GM19372 (cell line): ENCODE results near the gene FILIP1L.
"Not testable (repeated sequence)": the region's sequence is repeated elsewhere in the genome, so short reads cannot be mapped to it uniquely, and the experiment has no call there.

Experiments used
- ATAC-seq: cut with Tn5 transposase; IDR thresholded peaks from one replicate; pipeline ENCODE4 v1.9.1; 2021; ENCODE audit warnings: mild to moderate bottlenecking, low read depth, moderate library complexity; ENCODE audit not compliant: unreplicated experiment

FILIP1L gene

GRCh38 chr3:99858469-99858868, 255.8 kb downstream of the FILIP1L start:
- ATAC-seq: no peak

GRCh38 chr3:99857278-99857677, 257.0 kb downstream of the FILIP1L start:
- no peak for ATAC-seq

- ATAC-seq: no peak
These were observed 257.7 kb downstream of the FILIP1L start for GRCh38 chr3:99856437-99857220.

GRCh38 chr3:99855900-99856299, 258.4 kb downstream of the FILIP1L start:
- ATAC-seq: no peak

GRCh38 chr3:99854756-99855298, 259.5 kb downstream of the FILIP1L start:
- no peak for ATAC-seq

- ATAC-seq: no peak
These were observed 261.4 kb downstream of the FILIP1L start for GRCh38 chr3:99852851-99853250.

GRCh38 chr3:99851955-99852354, 262.3 kb downstream of the FILIP1L start:
- no peak for ATAC-seq

GRCh38 chr3:99850608-99851007, 263.7 kb downstream of the FILIP1L start:
- ATAC-seq: no peak

GRCh38 chr3:99848433-99848832, 265.9 kb downstream of the FILIP1L start:
- ATAC-seq: no peak

- ATAC-seq: no peak
These were observed 267.7 kb downstream of the FILIP1L start for GRCh38 chr3:99846477-99847160.

GRCh38 chr3:99845999-99846398, 268.3 kb downstream of the FILIP1L start:
- no peak for ATAC-seq

- no peak for ATAC-seq
These were observed 269.0 kb downstream of the FILIP1L start for GRCh38 chr3:99845331-99845730.

- no peak for ATAC-seq
These were observed 270.6 kb downstream of the FILIP1L start for GRCh38 chr3:99843590-99844258.

- no peak for ATAC-seq
These were observed 271.3 kb downstream of the FILIP1L start for GRCh38 chr3:99842826-99843589.

GRCh38 chr3:99841949-99842348, 272.4 kb downstream of the FILIP1L start:
- not testable (repeated sequence) for ATAC-seq

GRCh38 chr3:99839613-99840012, 274.7 kb downstream of the FILIP1L start:
- no peak for ATAC-seq

- ATAC-seq: no peak
These were observed 275.5 kb downstream of the FILIP1L start for GRCh38 chr3:99838755-99839154.

- ATAC-seq: no peak
These were observed 276.6 kb downstream of the FILIP1L start for GRCh38 chr3:99837715-99838114.

GRCh38 chr3:99836681-99837080, 277.6 kb downstream of the FILIP1L start:
- ATAC-seq: no peak

- ATAC-seq: no peak
These were observed 279.9 kb downstream of the FILIP1L start for GRCh38 chr3:99834211-99834957.
